HG03139 (cell line): ENCODE measurements around the gene EVC2.
"Not testable (repeated sequence)": the region's sequence is repeated elsewhere in the genome, so short reads cannot be mapped to it uniquely, and the experiment has no call there.

Experiments
- ATAC-seq: cut with Tn5 transposase; IDR thresholded peaks from one replicate; pipeline ENCODE4 v1.9.1; 2021; ENCODE audit not compliant: unreplicated experiment

The EVC2 gene

DNA sequence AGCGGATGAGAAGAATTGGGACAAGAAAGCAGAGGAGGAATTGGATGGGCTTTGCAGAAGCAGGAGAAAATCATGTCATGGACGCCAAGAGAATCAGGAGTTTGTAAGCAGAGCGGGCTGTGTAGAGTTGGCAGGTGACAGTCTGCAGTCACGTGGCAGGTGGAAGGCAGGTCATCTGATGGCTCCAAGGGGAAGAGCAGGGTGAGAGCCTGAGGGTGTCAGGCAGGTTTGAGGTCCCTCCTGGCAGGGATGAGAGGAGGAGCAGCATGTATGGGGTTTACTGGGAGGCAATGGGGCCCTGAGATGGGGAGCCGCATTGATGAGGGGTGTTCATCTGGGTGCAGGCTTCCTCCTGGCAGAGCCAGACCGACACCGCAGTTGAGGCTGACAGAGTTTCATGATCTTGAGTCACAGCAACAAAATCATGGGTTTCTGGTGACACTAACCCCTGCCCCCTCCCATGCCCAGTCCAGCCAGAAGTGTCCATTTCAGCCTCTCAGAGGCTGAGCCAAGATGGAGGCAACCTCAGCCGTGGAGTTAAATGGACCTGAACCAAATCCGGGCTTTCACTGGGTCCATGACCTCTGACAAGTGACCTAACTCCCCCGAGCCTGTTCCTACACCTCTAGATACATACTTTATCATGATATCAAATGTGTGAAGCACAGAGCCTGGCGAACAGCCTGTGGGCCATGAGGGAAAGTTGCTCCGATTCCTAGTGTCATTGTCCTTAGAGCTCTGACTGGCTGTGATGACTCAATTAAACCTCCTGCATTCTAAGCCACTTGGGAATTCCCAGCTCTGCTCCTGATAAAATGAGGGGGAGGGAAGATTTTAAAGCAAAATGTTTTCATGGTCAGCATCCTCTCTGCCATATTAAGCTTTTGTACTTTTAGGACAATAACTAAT, 38.7 kb upstream of the EVC2 start:
- no peak for ATAC-seq

DNA sequence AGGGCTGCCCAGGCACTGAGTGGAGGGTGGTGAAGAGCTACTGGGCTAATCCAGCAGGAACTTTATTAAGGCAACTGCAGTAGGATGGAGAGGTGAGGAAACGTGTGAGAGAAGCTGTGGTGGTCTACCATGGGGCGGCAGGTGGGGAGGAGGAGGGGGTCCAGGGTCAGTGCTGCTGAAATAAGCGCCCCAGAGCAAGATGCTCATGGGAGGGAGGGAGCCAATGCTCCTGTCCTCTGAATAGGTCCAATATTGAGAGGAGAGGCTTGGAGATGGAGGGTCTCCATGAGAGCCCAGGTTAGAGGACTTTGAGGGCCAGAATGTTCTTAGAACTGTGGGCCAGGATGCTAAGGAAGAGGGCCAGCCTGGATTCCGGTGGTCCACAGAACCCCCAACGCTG, 37.9 kb upstream of the EVC2 start:
- ATAC-seq: no peak

DNA sequence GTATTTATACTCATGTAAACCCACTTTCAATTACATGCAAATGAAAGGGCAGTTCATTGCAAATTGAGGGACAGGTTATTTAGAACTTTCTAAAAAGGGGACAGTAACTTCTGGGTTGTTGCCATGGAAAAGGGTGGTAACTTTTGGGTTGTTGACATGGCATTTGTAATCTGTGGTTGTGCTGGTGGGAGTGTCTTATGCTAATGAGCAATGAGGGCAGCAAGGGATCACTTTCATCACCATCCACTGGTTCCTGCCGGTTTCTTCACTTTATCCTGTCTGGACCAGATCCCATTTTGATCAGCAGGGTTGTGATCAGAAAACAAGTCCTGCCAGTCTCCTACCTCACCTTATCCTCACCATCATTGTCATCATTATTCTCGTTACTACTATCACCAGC, 34.6 kb upstream of the EVC2 start:
- ATAC-seq: no peak

DNA sequence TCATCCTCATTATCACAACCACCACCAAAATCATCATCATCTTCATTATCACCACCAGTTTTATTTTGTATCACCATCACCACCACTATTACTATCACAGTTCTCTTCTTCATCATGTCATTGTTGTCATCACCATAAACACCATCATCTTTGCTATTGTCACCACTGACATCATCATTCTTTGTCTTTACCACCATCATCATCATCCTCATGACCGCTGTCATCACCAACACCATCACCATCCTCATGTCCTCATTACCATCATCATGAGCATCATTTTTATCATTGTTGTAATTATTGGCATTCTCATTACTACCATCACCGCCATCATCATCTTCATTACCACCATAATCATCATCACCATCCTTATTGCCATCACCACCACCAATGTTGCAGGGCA, 34.0 kb upstream of the EVC2 start:
- no peak for ATAC-seq

DNA sequence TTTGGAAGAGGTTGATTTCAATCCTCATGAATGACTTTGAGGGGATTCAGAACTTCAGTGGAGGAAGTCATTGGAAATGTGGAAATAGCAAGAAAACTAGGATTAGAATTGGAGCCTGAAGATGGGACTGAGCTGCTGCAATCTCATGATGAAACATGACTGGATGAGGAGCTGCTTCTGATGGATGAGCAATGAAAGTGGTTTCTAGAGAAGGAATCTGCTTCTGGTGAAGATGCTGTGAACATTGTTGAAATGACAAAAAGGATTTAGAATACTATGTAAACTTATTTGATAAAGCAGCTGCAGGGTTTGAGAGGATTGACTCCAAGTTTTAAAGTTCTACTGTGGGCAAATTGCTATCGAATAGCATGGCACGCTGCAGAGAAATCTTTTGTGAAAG, 29.7 kb upstream of the EVC2 start:
- no peak for ATAC-seq

DNA sequence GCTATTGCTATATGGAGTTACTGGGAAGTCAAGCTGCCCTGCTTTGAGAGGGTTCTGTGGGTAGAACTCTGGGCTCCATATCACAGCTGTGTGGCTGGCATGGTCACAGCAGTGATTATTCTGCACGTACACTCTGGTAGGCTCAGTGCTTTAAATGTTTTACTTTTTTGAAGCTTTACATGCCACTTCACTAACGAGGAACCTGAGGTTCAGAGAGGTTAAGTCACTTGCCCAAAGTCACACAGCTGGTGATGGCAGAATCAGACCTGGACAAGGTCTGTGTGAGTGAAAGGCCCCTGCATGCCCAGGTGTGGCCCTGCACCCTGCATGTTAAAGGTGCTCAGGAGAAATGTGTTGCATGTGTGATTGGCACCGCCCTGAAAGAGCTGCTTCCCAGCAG, 27.1 kb upstream of the EVC2 start:
- ATAC-seq: no peak

GRCh38 chr4:5734853-5735252, 26.5 kb upstream of the EVC2 start:
- ATAC-seq: no peak

GRCh38 chr4:5732158-5732557, 23.8 kb upstream of the EVC2 start:
- no peak for ATAC-seq

DNA sequence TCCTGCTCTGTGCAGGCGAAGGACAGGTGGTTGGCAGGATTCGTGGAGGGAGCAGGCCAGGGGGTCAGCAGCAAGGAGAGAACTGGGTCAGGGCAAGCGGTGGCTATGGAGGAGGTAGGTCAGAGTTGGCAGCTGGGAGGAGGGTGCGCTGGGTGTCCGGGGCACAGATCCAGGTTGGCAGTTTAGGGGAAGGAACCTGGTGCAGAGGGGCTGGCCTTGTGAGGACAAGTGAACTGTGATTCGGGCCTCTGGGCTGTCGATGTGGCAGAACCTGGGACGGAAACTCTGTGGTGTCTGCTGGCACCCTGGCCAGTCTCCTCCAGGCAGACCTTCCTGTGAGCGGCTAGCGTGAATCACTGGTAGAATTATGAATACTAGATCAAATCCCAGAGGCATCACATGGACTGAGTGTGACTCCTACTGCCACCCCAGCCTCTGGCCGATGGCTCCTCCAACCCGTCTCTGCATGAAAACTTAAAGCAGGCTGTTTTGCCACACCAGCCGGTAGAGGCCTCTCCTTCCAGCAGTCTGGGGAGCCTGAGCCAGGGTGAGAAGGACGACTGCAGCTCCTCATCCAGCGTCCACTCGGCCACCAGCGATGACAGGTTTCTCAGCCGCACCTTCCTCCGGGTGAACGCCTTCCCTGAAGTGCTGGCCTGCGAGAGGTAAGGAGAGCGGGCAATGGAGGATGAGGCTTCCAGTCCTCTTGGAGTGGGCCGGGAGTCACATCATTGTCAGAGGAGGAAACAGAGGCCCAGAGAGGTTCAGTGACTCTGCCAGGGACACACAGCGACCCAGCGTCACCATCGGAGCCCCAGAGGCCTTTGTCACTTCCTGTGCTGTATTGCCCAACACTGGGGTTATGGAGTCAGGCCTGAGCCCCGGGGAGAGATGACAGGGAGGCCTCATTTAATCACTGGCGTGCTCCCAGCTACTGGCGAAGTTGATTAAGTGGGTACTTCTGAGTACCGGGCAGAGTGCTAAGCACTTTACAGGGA, 22.9 kb upstream of the EVC2 start:
- no peak for ATAC-seq

DNA sequence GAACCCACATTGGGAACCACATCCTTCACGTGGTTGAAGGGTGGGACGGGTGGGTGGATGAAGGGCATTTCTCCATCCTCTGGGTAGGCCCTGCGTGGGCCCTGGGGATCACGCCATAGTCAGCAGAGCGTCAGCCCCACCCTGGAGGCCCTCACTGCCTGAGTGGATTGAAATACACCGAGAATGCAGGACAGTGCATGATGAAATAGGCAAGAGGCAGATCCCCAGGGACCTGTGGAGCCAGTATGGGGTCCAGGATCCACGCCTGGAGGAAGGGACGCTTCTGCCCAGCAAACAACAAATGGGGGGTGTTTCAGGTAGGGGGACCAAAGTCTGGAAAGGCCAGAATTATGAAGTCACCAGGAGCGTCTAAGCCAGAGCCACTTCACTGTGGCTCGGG, 22.1 kb upstream of the EVC2 start:
- no peak for ATAC-seq

DNA sequence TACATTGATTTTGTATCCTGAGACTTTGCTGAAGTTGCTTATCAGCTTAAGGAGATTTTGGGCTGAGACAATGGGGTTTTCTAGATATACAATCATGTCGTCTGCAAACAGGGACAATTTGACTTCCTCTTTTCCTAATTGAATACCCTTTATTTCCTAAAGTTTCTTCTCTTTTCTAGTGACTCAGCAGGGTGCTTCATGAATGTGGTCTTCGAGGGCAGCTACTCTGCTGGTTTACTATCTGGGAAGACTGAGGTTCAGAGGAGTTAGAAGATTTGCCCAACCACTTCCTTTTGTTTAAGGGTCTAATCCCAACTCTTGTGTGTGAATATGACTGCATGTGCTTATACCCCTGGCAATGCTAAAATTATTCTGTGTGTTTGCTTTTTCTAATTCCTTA, 20.1 kb upstream of the EVC2 start:
- ATAC-seq: not testable (repeated sequence)

- no peak for ATAC-seq
Observed at GRCh38 chr4:5724377-5724776, 16.0 kb upstream of the EVC2 start.

- ATAC-seq: no peak
Observed at GRCh38 chr4:5722328-5722727, 14.0 kb upstream of the EVC2 start.

DNA sequence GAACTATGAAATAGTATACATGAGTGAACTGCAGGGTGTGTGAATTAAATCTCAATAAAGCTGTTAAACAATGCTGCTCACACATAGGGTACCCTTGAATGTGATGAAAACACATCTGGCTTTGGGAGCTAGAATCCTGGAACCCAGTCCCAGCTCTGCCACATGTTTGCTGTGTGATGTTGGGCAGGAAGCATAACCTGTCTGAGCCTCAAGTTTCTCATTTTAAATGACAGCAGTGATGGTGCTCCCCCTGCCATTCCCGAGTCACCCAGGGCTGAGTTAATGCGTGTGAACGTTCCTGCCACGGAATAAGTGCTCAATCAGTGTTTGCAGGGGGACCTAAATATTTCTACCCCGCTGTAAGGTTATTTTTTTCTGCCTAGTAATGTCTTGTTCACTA, 13.6 kb upstream of the EVC2 start:
- no peak for ATAC-seq

- no peak for ATAC-seq
Observed at GRCh38 chr4:5720980-5721379, 12.6 kb upstream of the EVC2 start.

DNA sequence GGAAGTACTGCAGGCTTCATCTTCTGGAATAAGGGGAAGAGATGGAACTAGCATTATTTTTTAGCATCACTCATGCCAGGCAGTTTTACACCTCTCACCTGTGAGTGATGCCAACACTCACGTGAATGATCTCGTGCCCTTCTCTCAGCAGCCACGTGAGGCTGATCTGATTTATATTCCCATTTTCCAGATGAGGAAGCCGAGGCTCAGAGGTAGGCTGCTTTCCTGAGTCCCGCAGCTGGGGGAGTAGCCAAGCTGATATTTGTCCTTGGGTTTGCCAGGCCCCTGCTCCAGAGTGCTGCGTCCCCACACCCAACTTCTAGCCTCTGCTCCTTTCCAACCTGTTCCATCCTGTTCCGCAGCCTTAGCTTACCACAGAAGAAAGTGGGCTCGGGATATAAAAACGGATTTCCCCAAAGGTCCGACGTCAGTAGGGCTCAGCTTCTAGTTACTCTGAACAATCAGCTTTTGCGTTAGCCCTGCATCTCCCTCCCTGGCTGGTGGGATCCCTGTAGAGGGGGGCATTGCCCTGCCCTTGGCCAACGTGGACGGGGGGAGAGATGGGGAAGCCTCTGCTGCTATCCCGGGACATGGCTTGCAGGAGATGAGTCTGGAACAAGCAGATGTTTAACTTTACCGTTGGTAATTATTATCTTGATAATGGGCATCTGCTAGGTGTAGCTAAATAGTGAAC, 11.9 kb upstream of the EVC2 start:
- no peak for ATAC-seq

DNA sequence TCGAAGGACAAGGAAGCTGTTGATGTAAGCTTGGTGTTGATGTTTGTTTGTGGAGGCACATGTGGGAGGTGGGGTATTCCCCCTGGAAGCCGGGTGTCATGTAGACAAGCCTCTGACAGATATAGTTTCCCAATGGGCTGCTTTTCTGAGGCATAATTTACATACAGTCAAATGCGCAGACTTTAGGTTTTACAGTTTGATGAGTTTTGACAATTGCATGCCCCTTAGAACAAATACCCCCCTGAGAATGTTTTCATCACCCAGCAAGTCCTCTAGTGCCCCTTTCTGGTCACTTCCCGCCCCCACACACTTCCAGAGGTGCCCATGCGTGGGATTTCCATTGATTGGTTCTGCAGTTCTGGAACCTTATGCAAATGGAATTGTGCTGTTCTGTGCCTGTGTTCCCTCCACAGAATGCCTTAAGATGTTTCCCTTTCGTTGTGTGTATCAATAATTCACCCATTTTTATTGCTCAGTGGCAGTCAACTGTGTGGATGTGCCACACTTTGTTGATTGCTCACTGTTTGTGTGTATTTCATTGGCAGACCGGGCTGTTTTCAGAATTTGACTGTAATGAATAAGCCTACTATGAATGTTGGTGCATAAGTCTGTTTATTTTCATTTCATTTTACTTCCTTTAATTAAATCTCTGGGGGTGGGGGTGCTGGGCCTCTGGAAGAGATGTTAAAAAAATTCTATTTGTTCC, 11.1 kb upstream of the EVC2 start:
- no peak for ATAC-seq

DNA sequence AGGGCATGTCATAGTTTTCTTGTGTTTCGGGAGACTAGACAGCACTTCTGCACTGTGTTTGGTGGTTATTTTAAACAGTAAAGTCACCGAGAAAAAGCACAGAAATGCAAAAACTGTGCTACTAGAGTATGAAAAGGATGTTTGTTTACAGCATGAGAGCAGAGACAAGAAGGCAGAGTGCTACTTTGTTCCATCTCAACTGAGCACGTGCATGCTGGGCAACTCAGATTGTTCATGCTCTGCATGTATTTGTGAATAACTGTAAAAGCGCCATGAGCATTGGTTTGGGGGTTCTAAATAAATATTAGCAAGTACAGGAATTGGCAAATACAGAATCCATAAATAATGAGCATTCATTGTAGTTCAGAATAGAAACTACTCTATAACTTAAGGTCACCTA, 10.1 kb upstream of the EVC2 start:
- no peak for ATAC-seq

- no peak for ATAC-seq
Observed at GRCh38 chr4:5717449-5718158, 9.2 kb upstream of the EVC2 start.

- no peak for ATAC-seq
Observed at GRCh38 chr4:5716391-5716790, 8.0 kb upstream of the EVC2 start.
